ENCODE data around the gene DNM3.

Gene DNM3

GRCh38 chr1:172380441-172381244 lies 539.3 kb downstream of the DNM3 start:
- DNase-seq: no peak

DNA sequence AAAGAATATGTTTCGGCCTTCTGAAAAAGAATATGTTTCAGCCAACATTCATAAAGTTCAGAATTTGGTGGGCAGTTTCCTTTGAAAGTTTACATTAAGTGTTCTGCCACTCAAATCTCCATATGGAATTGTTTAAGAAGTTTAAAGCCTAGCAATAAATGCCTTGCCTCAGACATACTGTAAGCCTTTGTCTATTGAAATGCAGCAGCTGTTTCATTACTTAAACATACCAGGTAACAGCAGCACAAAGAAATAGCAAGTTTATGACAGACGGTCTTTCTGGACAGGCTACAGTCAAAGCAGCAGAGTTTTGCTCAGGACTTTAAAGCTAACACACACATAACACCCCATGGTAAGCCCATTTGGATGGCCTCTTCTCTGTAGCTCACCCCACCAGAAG lies 540.6 kb downstream of the DNM3 start:
- DNase-seq: no peak

- no peak for DNase-seq
Observed at GRCh38 chr1:172382406-172382805, 541.1 kb downstream of the DNM3 start.

DNA sequence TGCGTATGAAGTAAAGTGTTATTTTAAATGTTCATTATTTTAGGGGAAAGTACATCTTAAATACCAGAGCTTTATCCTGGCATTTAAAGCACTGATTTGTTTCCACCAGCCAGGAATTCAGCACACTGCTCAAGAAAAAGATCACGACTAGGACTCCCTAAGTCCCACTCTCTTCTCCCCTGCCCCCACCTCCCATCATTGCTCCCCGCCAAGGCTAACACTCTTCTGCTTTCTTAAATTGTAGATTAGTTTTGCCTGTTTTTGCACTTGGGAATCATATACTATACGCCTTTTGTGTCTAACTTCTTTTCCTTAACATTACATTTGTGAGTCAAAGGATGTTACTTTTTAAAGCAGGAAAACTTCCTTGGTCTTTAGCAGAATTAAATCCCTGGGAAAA lies 541.7 kb downstream of the DNM3 start:
- no peak for DNase-seq

- no peak for DNase-seq
Observed at GRCh38 chr1:172383536-172383935, 542.2 kb downstream of the DNM3 start.

- no peak for DNase-seq
Observed at GRCh38 chr1:172384656-172385055, 543.4 kb downstream of the DNM3 start.

GRCh38 chr1:172386046-172386445 lies 544.7 kb downstream of the DNM3 start:
- no peak for DNase-seq

DNA sequence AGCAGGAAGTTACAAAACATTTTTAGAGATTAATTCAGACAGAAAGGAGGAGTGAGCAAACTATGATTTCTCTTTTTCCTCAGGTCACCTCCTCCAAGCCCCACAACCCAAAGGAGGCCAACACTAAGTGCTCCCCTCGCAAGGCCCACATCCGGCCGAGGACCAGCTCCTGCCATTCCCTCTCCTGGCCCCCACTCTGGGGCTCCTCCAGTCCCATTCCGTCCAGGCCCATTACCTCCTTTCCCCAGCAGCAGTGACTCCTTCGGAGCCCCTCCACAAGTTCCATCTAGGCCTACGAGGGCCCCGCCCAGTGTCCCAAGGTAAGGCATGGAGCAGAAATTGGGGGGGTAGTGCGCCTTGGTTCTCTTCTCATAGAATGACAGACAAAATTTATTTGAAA lies 547.2 kb downstream of the DNM3 start:
- no peak for DNase-seq

DNA sequence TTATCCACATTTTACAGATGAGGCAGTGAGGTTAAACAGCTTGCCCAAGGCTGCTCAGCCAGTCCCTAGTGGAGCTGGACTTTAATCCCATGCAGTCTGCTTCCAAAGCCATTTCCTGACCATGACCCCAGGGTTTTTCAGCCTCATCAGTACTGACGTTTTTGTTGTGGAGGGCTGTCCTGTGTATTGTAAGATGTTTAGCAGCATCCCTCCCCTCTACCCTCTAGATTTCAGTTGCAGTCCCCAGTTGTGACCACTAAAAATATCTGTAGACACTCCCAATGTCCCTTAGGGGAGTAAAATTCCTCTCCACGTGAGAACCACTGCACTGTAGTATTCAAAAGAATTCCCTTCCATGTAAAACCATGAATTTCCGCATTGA lies 549.0 kb downstream of the DNM3 start:
- DNase-seq: no peak

- DNase-seq: no peak
Observed at GRCh38 chr1:172390683-172391551, 549.6 kb downstream of the DNM3 start.

DNA sequence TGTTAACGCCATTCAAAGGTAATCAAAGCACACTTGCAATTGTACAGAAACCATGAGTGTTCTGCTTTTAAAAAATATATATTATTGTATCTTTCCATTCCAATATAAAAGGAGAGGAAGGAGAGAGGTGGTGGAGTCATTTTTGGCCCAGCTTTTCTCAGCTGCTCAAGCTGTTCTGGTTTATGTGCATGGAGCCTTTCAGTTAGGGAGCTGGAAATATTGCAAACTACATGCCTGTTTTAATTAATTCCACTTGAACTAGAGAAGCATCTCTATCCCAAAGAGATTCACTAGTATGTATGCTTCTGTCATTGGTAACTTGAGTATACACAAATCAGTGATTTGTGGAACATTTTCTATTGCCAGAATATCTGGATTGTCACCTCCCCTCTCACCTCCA lies 550.7 kb downstream of the DNM3 start:
- DNase-seq: no peak

DNA sequence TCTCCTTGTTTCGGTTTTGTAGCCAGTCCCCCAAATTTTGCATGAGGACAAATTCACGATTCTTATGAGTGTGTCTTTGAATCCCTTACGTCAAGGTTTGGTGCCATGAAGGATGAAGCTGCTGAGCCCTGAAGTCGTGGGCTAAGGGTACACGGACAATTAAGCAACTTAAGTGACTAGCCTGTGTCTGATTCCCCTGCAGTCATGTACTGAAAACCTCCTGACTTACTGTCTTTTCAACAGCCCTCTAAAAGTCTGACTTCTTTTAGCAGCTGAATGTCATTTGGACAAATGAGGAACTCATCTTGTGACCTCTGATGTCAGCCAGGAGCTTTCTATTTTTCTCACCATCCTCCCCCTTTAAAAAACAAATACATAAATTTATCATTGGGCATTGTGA lies 552.1 kb downstream of the DNM3 start:
- DNase-seq: no peak

DNA sequence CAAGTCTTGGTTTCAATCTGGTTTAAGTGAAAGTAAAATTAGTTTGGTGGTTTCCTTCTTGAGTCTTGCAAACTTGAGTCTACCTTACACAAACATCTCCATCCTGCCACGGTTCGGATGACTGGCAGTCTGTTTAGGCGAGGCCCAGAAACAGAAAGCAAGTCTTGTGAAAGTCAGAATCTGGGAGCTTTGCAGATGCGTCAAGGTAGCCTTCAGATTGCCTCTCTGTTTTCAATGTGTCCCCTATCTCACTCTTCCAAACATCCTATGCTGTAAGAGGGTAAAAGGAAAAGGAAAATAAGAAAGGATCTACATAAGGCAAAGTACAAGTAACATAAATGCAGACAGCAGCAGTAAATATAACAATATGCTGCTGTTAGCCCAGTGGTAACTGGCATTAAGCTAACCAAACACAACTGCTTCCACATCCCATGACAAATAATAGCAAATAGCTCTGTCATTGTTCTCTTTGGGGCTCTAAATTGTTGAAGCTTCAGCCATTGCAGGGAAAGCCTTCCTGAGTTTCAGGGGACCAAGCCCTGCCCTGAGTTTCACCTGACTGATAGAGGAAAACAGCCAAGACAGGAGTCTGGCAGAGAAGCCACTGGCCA lies 552.9 kb downstream of the DNM3 start:
- DNase-seq: no peak

DNA sequence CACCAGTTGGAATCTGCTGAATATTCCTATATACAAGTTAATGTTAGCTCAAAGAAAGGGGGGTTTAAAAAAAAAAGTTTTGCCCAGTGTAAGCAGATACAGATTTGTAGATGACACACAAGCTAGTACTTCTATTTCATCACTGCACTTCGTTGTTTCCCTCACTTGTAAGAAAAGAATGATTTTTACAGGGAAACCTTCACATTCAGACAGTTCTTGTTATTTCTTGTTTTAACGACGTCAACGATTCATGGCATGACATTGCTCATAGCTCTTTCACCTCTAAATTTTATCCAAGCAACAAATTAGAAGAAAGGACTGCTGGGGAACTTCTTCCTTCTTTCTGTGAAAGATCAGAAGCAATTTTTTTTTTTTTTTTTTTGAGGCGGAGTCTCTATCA lies 553.5 kb downstream of the DNM3 start:
- no peak for DNase-seq

GRCh38 chr1:172395576-172395975 lies 554.3 kb downstream of the DNM3 start:
- DNase-seq: no peak

DNA sequence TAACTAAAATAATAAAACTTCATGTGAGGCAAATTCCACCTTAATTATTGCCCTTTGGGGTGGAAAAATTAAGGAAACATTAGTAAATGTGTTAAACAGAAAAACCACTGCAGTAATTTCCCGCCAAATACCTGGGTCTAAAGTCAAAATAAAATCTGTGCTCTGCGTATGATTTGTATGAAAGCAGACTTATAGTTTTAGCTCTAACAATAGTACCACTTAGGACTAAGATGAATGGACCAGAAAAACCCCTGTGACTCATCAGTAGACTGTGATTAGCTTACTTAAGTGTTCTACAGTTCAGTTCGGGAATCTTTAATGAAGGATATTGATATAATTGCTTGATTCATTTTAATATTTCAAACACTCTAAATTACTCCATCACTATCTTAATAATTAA lies 555.9 kb downstream of the DNM3 start:
- no peak for DNase-seq

DNA sequence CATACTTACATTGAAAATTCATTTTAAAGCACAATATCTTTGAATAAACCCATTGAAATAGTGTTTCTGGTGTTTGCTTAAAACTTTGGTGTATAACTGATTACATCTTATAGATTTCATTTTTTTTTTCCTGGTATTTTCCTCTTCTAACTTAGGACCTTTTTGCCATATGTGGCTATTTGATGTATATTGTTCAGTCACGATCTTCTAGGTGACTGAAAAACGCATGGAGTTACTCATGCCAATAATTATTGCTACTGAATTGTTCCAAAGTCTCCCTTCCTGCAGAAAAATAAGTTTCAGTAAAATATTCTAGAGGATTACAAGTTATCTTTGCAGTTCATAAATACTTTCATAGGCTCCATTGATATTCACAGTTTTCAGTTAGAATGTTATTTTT lies 556.3 kb downstream of the DNM3 start:
- no peak for DNase-seq

DNA sequence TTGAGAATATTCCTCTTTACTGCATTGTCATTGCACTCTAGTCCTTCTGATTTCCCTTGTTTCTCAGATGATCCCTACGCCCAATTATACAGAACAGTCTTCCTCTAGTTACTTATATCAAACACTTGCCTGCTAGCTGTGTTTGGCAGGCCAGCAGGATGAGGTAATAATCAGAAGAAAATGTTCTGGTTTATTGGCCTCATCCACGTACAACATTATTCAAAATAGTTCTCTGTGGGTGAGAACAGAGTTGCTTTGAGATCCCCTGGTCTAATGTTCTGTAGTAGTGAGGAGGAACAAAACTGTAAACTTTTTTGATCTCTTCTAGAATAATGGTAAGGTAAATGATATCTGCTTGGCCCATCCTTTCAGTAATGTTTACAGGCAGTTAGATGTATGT lies 556.9 kb downstream of the DNM3 start:
- no peak for DNase-seq

DNA sequence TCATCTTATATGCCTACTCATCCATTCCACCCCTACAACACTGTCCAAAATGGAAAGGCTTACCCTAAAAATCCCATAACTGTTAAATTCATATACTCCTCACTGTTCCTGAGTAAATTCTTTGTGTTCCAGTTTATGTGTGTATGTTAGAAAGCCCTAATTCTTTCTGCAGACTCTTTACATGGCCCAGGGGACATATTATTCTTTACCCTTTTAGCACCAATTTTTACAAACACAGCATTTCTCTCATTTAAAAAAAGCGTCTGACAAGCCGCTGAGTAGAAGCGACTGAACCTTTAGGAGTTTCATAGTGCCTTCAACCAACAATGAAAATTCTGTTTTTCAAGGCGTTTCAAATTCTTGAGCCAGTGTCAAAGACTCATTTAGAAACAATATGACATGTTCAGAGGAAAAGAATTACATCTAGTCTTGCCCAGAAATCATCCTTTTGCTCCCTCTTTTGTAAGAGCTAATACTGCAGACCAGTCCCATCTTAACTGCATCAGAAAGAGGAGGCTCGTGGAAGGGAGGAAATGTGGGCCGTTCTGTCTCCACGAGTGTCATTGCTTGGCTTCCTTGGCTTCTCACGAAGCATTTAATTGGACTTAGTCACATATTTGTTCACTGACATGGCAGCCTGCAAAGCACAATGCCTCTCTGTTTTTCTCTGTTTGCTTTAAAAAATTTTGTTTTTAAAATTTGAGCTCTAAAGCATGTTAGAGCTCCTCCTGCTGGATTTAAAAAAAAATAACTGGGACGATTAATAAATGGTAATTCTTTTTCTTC lies 557.9 kb downstream of the DNM3 start:
- DNase-seq: peak; percentile 32

- DNase-seq: no peak
Observed at GRCh38 chr1:172399756-172400721, 558.7 kb downstream of the DNM3 start.

DNA sequence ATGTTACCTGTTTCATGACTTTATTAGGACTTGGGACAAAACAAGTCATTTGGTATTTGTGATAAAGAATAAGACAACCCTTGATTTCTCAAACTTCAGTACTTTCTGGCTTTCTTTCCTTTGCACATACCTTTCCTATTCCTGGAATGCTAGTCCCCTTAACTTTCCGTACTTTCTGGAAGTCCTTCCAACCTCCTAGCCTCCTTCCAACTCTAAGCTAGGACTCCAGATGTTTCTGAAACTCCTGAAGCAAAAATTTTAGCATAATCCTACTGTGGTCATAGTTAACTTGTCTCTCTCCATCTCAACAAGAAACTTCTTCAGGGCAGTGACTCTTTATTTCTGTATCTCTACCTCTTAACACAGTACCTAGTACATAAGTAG lies 559.4 kb downstream of the DNM3 start:
- no peak for DNase-seq

GRCh38 chr1:172401477-172401876 lies 560.2 kb downstream of the DNM3 start:
- no peak for DNase-seq

Data from retina (tissue), 1 donor.